HG03565 (cell line): ENCODE data around the gene KCNQ5.
A peak's percentile ranks its signal among the peaks of the same experiment; 100 is the strongest.

Source experiments
- ATAC-seq: cut with Tn5 transposase; IDR thresholded peaks from one replicate; pipeline ENCODE4 v1.9.1; 2021; ENCODE audit warnings: mild to moderate bottlenecking, moderate library complexity; ENCODE audit not compliant: unreplicated experiment

The KCNQ5 gene

DNA sequence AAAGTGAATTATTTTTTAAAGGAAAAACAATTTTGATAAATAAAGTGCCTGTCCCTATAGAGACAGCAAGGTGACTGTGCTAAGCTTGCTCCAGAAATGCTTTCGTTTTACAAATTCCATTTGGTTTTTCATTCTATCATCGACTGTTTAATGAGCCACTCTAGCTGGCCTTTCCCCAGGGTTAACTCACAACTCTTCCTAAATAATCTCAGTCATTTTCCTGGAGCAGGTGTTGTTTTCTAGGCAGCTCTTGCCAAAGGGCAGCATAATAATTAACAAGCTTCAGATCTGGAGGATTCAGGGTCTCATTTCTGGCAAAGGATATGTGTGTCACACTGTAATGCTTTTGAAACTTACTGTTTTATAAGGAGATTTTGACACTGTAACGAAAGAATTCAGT, 419.2 kb downstream of the KCNQ5 start:
- no peak for ATAC-seq

DNA sequence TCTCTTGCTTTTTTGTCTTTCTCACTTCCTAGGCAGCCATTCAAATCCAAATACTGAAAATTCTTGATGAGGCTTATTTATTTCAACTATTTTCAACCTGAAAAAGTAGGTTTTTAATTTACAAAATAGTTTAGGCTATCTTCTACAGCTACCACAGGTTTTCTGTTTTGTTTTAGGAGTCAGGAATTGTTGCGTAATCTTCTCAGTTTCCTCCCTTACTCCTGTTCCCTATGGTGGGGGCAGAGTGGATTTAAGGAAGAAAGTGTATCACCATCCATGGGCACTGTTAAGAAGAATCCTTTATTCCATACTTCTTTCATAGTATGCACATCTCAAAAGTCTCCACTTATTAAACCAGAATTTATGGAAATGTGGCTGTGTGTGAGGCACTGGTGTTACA, 421.0 kb downstream of the KCNQ5 start:
- ATAC-seq: no peak

DNA sequence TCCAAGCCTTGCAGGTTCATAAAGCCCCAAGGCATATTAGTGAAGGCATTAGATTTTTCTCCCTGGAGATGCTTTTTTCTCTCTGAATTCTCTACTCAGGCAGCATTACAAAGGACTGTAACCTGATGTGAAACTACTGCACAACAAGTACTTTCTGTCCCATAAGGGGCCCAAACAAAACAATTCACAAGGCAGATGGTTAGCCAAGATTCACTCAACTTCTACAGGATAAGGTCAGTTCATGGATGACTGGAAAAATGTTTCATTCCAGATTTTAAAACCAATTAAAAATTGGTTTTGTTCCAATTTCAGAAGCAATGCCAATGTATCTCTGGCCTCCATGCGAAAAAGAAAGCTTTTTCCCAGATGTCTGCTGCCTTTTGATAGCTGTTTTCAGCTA, 421.6 kb downstream of the KCNQ5 start:
- no peak for ATAC-seq

DNA sequence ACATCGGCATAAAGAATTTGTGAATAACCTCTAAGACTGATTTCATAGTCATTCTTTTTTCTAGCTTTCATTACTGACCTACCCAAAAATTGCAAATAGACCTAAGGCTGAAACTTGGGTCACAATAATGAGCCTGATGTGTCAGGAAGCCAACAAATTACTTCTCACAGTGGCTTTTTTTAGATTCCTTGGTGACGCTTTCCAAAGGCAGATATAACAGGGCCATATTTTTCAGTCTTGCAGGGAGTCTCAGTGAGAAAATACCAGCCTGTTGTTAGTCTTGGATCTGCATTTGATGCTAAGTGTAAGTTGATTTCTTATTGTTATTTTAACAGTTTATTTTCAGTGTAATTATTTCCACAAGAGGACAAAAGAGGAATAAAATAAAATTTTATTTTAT, 423.7 kb downstream of the KCNQ5 start:
- no peak for ATAC-seq

DNA sequence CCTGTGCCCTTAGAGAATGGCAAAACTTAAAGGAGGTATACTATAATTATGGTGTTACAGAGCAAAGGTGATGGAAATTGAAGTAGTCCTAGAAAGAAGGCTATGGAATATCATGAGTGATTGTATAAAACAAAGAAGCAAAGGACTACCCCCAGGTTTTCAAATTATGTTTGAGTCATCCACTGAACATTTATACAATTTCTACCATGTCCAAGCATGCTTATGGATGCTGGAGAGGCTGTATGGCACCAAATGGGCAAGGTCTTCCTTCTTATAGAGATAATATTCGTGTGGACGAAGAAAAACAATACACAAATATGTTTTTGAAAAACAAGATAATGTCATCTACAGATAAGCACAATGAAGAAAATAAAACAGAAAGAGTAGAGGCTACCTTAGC, 425.9 kb downstream of the KCNQ5 start:
- ATAC-seq: no peak

DNA sequence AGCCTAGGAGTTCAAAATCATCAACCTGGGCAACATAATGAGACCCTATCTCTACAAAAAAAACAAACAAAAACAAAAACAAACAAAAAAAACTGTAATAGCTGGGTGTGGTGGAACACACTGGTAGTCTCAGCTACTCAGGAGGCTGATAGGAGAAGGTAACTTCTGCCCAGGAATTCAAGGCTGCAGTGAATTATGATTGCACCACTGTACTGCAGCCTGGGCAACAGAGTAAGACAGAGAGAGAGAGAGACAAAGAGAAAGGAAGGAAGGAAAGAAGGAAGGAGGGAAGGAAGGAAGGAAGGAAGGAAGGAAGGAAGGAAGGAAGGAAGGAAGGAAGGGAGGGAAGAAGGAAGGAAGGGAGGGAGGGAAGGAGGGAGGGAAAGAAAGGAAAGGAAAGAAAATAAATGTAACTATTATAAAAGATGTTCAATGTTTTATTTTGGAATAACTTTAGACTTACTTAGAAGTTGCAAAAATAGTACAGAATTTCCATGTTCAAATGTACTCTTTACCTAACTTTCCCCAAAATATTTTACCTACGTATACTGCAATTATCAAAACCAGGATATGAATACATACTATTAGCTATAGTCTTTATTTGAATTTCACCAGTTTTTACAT, 428.2 kb downstream of the KCNQ5 start:
- ATAC-seq: no peak

DNA sequence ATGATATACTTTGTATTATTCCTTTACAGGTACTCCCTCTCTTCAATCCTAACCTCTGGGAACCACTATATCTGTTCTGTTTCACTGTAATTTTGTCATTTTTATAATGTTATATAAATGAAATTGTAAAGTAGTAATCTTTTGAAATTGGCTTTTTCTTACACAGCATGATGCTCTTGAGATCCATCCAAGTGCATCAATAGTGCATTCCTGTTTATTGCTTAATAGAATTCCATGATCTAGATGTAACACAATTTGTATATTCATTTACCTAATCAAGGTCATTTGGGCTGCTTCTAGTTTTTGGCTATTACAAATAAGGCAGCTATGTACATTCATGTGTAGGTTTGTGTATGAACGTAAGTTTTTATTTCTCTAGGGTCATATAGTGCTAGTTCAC, 428.8 kb downstream of the KCNQ5 start:
- ATAC-seq: no peak

DNA sequence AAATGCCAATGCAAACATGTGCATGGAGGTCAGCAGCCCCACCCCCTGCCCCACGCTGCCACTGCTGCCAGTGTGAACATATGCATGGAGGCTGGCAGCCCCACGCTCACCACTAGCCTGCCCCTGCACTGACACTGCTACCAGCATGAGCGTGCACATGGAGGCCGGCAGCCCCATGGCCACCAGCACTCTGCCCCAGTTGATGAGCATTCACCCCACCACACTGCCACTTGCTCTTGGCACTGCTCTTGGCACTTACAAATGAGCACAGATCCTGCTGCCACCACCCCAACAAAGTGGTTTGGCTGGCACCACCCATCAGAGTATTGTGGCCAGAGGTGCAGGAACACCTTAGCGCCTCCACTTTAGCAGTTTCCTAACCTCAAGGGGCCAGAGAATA, 429.3 kb downstream of the KCNQ5 start:
- no peak for ATAC-seq

DNA sequence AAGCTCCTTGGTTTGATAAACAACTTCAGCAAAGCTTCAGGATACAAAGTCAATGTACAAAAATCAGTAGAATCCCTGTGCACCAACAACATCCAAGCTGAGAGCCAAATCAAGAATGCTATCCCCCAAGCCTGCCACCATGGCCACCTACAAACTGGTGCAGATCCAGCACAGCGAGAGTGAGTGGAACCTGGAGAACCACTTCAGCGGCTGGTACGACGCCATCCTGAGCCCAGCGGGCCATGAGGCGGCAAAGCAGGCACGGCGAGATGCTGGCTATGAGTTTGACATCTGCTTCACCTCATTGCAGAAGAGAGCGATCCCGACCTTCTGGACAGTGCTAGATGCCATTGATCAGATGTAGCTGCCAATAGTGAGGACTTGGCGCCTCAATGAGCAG, 433.1 kb downstream of the KCNQ5 start:
- ATAC-seq: no peak

DNA sequence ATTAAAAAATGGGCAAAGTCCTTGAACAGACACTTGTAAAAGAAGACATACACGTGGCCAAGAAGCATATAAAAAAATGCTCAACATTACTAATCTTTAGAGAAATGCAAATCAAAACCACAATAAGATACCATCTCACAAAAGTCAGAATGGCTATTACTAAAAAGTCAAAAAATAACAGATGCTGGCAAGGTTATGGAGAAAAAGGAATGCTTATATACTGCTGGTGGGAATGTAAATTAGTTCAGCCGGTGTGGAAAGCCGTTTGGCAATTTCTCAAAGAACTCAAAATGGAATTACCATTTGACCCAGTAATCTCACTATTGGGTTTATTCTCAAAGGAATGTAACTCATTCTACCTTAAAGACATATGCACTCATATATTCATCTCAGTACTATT, 436.9 kb downstream of the KCNQ5 start:
- ATAC-seq: no peak

DNA sequence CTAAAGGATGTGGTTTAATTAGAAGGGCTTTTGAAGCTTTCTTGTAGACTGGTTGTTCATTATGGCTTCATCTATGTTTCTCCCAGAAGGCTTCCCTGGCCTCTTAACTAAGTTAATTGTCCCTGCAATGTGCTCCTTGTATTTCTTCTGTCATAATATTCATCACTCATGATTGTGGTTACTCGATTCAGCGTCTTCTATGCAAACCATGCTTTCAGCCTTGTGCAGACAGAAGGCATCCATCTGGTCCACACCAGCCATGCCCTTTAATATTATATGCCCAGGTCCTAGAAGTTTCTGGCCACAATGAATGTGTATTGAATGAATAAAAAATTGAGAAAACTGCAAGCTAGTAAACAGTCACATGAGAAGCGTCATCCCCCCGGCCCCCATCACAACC, 440.3 kb downstream of the KCNQ5 start:
- ATAC-seq: no peak

DNA sequence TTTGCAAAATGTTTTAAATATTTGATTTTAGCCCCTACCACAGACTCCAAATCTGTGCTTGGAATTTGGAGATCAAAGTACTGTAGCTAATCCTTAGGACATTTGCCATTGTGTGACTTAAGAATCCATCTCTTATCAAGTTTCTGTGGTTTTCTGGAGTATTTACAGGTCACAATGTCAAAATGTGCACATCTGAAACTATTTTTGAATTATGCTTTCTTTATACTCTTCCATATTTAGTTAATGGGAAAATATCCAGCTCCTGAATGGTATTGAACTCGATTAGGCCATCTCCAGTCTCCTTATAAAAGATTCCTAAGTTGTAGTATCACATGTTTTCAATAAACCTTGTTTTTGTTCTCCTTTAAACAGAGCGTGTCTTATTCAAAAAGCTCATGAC, 441.0 kb downstream of the KCNQ5 start:
- ATAC-seq: no peak

DNA sequence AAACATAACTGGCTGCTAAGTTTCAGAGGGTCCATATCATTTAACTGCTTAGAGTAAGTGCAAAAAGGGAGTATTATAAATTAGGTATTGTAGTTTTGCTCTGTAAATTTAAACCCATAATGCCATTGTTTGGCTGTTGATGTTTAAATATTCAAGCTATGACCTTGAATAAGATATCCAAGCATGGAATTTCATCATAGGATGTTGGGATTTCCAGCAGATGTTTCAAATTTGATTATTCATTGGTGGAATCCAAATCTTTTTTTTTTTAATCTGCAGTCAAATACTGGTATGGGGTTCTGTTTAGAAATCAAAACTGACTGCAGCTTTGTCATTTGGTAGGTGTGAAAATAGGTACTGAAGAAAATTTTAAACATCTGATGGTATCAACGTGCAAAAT, 442.4 kb downstream of the KCNQ5 start:
- ATAC-seq: no peak

DNA sequence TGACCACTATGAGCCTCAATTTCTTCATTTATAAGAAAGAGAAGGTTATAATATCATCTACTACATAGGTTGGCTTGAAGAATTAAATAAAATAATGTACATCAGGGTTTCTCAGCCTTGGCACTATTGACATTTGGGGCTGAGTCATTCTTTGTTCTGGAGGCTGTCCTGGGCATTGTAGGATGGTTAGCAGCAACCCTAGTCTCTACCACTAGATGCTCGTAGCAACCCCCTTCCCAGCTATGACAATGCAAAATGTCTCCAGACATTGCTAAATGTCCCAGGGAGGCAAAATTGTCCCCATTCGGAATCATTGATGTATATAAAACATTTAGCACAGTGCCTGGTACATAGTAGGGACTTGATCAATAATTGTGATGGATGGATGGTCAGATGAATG, 451.4 kb downstream of the KCNQ5 start:
- ATAC-seq: no peak

DNA sequence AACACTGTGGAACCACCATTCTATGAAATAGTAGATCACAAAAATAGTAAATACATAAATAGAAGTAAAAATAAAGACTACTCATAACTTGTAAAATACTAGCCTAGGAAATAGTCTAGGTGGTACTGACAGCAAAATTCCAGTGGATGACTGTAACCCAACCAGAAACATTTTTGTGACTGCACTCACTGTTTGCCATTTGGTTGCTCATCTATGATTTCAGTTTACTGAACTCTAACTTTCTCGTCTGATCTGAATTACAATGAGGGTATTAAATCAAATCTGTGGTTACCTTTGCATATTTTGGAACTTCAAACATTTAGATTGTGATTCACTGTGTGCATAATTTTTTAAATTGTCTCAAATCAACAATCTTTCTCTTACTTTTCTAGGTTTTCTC, 452.3 kb downstream of the KCNQ5 start:
- ATAC-seq: no peak

DNA sequence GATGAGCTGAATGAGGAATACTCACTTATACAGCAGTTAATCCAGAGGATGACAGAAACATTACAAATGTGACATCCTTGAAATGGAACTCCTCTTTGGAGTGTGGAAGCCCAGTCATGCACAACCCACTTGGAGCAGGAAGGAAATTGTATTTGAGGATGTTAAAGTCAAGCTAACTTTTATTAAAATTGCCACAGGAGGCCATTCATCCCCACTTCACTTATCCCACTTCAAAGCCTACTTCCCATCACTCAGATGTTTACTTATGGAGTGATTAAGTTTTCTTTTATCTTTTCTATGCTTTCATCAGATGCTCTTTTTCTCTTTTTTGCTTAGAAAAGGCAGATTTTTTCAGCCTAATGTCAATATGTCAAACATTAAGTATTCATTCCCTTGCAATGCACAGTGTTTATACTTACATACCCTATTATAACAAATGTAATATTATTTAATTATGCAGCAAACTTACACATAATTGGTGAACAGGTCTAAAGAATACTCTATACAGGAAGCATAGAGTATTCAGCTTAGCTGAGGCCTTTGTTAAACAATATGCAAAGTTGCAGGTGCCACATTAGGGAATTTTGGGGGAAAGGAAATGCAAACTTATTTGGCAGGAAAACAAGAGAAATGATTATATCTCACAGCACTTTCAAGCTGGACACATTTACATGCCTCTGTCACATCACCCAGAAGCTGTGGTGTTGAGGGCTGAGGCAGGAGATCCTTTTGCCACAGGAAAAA, 454.5 kb downstream of the KCNQ5 start:
- ATAC-seq: no peak

DNA sequence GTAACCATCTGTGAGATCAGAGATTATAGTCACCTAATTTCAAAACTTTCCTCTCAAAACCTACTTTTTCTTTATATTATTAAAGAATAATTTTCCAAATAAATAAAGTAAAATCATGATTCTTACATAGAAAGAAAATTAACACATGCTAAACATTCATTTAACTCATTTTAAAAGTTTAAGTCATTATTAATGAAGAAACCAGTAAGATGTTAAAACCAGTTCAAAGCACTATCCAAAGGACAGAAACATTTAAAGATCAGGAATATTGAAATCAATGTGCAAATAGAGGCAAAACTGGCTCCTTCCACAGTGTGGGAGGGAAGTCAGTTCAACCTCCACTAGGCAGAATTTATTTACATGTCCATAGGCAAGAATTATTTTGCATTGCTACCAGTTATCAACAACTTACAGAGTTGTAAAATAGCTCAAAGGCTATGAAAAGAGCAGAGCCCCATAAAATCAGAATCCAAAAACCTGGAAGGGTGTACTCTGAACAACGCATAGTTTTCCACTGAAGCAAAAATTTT, 456.5 kb downstream of the KCNQ5 start:
- ATAC-seq: no peak

DNA sequence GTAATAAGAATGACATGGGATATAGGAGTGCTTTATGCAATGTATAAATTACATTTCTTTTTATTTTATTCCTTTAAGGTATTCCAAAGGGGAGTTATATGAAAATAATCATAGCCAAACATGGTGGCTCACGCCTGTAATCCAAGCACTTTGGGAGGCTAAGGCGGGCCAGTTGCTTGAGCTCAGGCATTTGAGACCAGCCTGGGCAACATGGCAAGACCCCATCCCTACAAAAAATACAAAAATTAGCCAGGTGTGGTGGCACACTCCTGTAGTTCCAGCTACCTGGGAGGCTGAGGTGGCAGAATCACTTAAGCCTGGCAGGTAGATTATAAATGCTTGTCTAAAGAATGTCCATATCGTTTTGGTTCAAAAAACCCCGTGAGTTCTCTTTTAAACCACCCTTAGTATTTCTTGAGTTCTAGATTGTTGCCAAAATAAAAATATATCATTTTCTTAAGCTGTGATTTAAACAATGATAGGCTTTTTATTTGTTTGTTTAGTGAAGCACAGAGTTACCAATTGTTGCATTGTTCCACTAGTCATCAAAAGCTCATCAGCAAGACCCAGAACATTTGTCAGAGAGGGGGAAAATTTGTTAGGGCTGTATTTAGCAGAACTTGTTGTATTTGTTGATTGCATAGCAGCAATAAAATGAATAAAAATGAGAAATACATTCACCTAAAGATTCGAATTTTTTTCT, 457.2 kb downstream of the KCNQ5 start:
- no peak for ATAC-seq

DNA sequence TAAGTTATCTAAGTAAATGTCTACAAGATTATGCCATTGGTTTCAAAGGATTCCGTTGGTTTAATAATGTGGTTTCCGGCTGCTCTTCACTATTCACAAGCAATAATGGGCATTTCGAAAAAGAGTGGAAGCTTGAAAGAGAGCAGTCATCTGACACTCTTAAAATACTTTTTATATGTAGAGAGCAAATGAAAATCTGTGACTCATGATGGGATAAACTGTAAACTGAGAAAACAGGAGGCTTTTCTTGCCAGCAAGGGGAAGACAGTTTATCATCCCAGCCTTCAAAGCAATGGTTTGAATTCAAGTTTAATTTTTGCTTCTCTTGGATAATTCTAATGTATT, 457.7 kb downstream of the KCNQ5 start:
- no peak for ATAC-seq

DNA sequence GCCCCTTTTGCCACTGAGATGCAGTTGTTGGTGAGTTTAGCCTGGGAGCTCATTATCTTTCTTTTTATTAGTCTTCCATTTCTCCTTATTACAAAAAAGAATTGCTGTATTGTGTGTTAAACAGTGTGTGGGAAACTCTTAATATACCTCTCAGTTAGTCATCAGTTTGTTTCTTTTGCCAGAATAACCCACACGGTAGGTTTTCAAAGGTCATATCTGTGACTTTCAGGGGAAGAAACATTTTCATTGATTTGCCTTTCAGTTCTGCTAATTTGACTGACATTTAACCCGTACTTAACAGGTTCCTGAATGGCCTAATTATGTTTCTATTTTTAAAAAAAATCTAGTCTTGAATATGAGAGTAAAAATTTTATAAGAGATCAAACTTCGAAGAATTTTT, 458.1 kb downstream of the KCNQ5 start:
- ATAC-seq: peak; percentile 70

DNA sequence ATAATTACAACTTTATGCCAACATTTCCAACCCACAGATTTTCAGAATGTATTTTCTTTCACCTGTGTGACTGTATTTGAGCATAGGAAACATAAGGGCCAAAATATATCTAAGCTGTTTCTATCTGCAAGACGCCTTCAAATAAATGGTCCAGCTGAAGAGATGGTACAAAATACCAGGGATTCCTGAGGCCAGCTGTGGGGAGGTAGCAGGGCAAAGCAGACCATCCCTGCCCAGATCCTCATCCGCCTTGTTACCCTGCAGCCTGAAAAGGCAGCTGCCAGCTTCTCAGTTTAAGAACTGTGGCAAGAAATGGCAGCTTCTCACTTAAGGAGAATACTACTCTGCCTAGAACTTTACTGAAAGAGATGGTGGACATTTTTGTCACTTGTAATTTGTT, 460.1 kb downstream of the KCNQ5 start:
- no peak for ATAC-seq

DNA sequence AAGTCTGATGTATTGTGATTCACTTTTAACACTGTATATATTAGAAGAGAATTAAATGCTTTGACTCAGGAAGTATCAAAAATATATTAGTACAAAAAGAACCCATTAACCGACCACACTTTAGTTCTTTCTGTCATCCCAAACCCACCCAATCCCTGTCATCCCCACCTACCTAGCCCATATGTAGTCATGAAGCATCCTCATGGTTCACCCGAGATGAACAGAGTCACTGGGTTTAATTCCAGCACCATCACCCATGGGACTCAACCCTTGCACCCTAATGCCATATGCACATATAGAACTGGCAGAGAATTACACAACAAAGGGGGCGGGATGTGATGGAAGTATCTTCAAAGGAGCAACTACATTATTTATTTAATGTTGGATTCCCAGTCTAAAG, 462.0 kb downstream of the KCNQ5 start:
- ATAC-seq: no peak
